Vagina (tissue), 2 donors: ENCODE data around the gene SUSD1. TPM values are rescaled to one million over a fixed set of nuclear protein-coding genes. Genes with fewer than 3 reads are reported as not detected.

Experiments
- DNase-seq, 2 donors: peaks; one replicate each; pipeline ENCODE4 v3.0.0-alpha.2; 2017; ENCODE audit errors: extremely low spot score in 2 of 2
- H3K27ac ChIP-seq: fragments of 200-600 bp; sonication (generic); one replicate; pipeline ENCODE4 v1.5.1; 2019
- H3K27me3 ChIP-seq: fragments of 200-600 bp; sonication (generic); one replicate; pipeline ENCODE4 v1.5.1; 2019
- H3K36me3 ChIP-seq, 2 donors: fragments of 200-600 bp; sonication (generic); one replicate each; pipeline ENCODE4 v1.5.1; 2017 to 2019
- H3K4me1 ChIP-seq: fragments of 200-600 bp; sonication (generic); one replicate; pipeline ENCODE4 v1.5.1; 2019
- H3K4me3 ChIP-seq, 2 donors: fragments of 200-600 bp; sonication (generic); 1 replicate in 1 of 2; 2 replicates in 1 of 2; pipeline ENCODE4 v1.5.1; 2016 to 2019
- H3K9me3 ChIP-seq: fragments of 200-600 bp; sonication (generic); one replicate; pipeline ENCODE4 v1.5.1; 2019
- CTCF ChIP-seq, 3 experiments: fragments of 450-650 bp in 2 of 3; fragments of 200-600 bp in 1 of 3; sonication (generic) in 1 of 3; IDR thresholded peaks; one replicate each; pipeline ENCODE4 v1.5.1; 2017 to 2019; ENCODE audit warnings: antibody characterized with exemption in 3 of 3, mild to moderate bottlenecking in 2 of 3, moderate library complexity in 2 of 3
- POLR2A ChIP-seq, 2 donors: fragments of 450-650 bp; IDR thresholded peaks; one replicate each; pipeline ENCODE4 v1.6.1; 2017; ENCODE audit warnings: antibody characterized with exemption in 2 of 2, mild to moderate bottlenecking in 2 of 2, moderate library complexity in 2 of 2
- POLR2AphosphoS5 ChIP-seq, 2 donors: sonication (generic); formaldehyde crosslinking; IDR thresholded peaks; one replicate each; pipeline ENCODE4 v1.9.0; 2017; ENCODE audit warnings: antibody characterized with exemption in 2 of 2, mild to moderate bottlenecking in 2 of 2, low read depth in 1 of 2; ENCODE audit not compliant: insufficient read depth in 1 of 2
- intact Hi-C: fragments of 100-400 bp; cut with DNase I; formaldehyde crosslinking; loops from one replicate; pipeline ENCODE4 v1.15.1; 2023
- total RNA-seq: library from RNA; depleted of rRNA; stranded (reverse); fragments of >200 nt; gene quantifications from one replicate; pipeline ENCODE4 v1.2.3, GENCODE V29; 2016

Gene SUSD1
- total RNA-seq, 1 donor from 2014 or later, result 10.8 TPM

GRCh38 chr9:112033237-112034215 is 141.6 kb downstream of the SUSD1 start:
- Histone ChIP-seq H3K36me3 (no peaks in the 10 kb centered on the region), H3K9me3 (no peaks in the 10 kb centered on the region), H3K4me3 (no peak overlapping the region), H3K27ac (no peak overlapping the region), H3K27me3 (no peaks in the 10 kb centered on the region), H3K4me1 (no peaks in the 10 kb centered on the region)
- intact Hi-C loops, result no loop called here
- TF ChIP-seq POLR2A (IDR thresholded peaks at IDR 0.05), result no peak
- TF ChIP-seq CTCF (IDR thresholded peaks at IDR 0.05), result no peak
- TF ChIP-seq POLR2AphosphoS5 (IDR thresholded peaks at IDR 0.05; ENCODE audit: insufficient read depth in 1 of 2, low read depth in 1 of 2), result no peak
- DNase-seq, result no peak

GRCh38 chr9:112032743-112033142 is 142.4 kb downstream of the SUSD1 start:
- Histone ChIP-seq H3K27me3 (no peaks in the 10 kb centered on the region), H3K4me1 (no peaks in the 10 kb centered on the region), H3K27ac (no peak overlapping the region), H3K4me3 (no peak overlapping the region), H3K9me3 (no peaks in the 10 kb centered on the region), H3K36me3 (no peaks in the 10 kb centered on the region)
- intact Hi-C loops, result no loop called here
- DNase-seq, result no peak
- no peak for TF ChIP-seq POLR2AphosphoS5 (IDR thresholded peaks at IDR 0.05; ENCODE audit: insufficient read depth in 1 of 2, low read depth in 1 of 2)
- TF ChIP-seq CTCF (IDR thresholded peaks at IDR 0.05), result no peak
- TF ChIP-seq POLR2A (IDR thresholded peaks at IDR 0.05), result no peak

GRCh38 chr9:112032009-112032408 is 143.1 kb downstream of the SUSD1 start:
- no peaks in the 10 kb centered on the region for H3K9me3 ChIP-seq
- no peaks in the 10 kb centered on the region for H3K4me1 ChIP-seq
- TF ChIP-seq CTCF (IDR thresholded peaks at IDR 0.05), result no peak
- no peak for TF ChIP-seq POLR2AphosphoS5 (IDR thresholded peaks at IDR 0.05; ENCODE audit: insufficient read depth in 1 of 2, low read depth in 1 of 2)
- TF ChIP-seq POLR2A (IDR thresholded peaks at IDR 0.05), result no peak
- no peaks in the 10 kb centered on the region for H3K27me3 ChIP-seq
- no peak for DNase-seq
- no peak overlapping the region for H3K27ac ChIP-seq
- H3K4me3 ChIP-seq, result no peak overlapping the region
- intact Hi-C loops, result no loop called here
- no peaks in the 10 kb centered on the region for H3K36me3 ChIP-seq

- TF ChIP-seq POLR2AphosphoS5 (IDR thresholded peaks at IDR 0.05; ENCODE audit: insufficient read depth in 1 of 2, low read depth in 1 of 2), result no peak
- TF ChIP-seq POLR2A (IDR thresholded peaks at IDR 0.05), result no peak
- no peak for TF ChIP-seq CTCF (IDR thresholded peaks at IDR 0.05)
- DNase-seq, result no peak
- no peaks in the 10 kb centered on the region for H3K36me3 ChIP-seq
- no peak overlapping the region for H3K4me3 ChIP-seq
- H3K4me1 ChIP-seq, result no peaks in the 10 kb centered on the region
- no peaks in the 10 kb centered on the region for H3K27me3 ChIP-seq
- intact Hi-C loops, result no loop called here
- H3K9me3 ChIP-seq, result no peaks in the 10 kb centered on the region
- H3K27ac ChIP-seq, result no peak overlapping the region
Observed at GRCh38 chr9:112031400-112031799, 143.7 kb downstream of the SUSD1 start.

- DNase-seq, result no peak
- intact Hi-C loops, result no loop called here
- no peaks in the 10 kb centered on the region for H3K4me1 ChIP-seq
Observed at GRCh38 chr9:112029921-112030444, 145.1 kb downstream of the SUSD1 start.

More at GRCh38 chr9:112029921-112030444, 145.1 kb downstream of the SUSD1 start:
- no peak overlapping the region for H3K27ac ChIP-seq
- TF ChIP-seq POLR2AphosphoS5 (IDR thresholded peaks at IDR 0.05; ENCODE audit: insufficient read depth in 1 of 2, low read depth in 1 of 2), result no peak
- no peak for TF ChIP-seq CTCF (IDR thresholded peaks at IDR 0.05)
- no peak for TF ChIP-seq POLR2A (IDR thresholded peaks at IDR 0.05)
- no peak overlapping the region for H3K4me3 ChIP-seq
- H3K9me3 ChIP-seq, result no peaks in the 10 kb centered on the region
- no peaks in the 10 kb centered on the region for H3K27me3 ChIP-seq
- no peaks in the 10 kb centered on the region for H3K36me3 ChIP-seq
